NCI-H1105 (cell line): Measurements from ENCODE around the gene LGI4.
"Not testable (repeated sequence)": the region's sequence is repeated elsewhere in the genome, so short reads cannot be mapped to it uniquely, and the experiment has no call there.

Experiments
- DNase-seq: peaks from one replicate; lab custom pipeline; 2025; lab: John Stamatoyannopoulos, UW

The LGI4 gene

DNA sequence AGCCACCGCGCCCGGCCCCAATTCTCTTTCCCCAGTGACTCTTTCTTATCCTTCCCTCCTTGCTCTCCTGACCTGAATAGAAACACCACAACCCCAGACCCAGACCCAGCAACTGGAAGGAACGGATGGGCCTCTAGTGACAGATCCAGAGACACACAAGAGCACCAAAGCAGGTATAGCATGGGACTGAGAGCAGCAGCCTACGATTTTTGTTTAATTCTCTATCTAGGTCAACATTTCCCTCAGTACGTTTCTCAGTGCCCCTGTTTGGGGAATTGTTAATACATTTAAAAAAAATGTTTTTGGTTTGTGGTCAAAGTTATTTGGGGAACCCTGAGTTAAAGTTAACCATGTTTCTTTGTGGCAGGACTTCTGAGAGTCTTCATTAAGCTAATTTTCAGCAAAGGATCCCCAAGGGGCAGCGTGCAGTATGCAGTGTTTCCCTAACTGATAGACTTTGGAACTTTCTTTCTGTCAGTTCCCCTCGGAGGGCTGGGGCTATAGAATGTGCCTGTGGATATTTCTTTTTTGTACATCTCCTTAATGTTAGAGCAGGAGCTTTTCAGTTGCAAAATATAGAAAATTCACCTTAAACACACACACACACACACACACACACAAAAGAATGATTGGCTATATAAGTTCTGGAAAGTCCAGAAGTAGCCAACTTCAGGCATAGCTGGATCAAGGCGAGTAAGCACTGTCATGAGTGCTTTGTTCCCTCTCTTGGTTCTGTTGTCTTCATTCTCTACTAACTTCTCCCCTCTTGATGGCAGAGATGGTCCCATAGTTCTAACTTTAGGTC lies 26.0 kb upstream of the LGI4 start:
- no peak for DNase-seq

DNA sequence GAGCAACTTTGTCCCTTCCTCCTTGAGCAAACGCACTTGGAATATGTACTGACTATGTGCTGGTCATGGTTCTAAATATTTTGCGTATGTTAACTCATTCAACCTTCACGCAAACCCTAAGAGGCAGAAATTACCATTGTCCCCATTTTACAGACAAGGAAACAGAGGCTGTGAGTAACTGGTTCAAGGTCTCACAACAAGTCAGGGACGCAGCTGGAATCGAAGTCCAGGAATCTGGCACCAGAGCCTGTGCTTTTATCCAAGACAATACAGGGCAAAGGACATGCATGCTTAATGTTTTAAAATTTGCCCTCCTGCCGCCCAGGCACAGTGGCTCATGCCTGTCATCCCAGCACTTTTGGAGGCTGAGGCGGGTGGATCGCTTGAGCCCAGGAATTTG lies 24.7 kb upstream of the LGI4 start:
- no peak for DNase-seq

DNA sequence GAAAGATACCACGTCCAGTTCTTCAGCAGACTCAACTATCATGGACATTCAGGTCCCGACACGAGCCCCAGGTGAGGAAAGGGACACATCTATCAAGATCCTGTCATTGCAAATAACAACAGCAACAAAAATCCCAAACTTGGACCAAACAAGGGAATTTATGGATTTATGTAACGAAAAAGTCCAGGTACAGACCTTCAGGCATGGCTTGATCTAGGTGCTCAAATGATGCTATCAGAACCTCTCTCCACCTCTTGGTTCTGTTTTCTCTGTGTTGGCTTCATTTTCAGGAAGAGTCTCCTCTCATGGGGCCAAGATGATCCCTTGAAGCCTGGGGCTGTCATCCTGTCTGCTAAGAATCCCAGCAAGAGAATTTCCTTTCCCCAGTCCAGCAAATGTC lies 22.6 kb upstream of the LGI4 start:
- no peak for DNase-seq

DNA sequence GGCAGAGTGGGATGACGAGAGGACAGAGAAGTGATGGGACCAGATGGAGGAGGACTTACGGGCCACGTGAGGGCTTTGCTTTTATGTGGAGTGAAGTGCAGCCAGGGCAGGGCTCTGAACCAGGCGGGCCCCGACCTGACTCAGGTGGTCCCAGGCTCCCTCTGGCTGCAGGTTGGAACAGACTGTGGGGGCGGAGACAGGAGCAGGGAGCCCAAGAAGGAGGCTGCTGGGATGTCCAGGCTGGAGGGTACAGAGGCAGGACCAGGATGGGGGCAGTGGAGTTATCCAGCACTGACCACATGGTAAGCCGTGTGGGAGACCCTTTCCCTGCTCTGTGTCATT lies 21.8 kb upstream of the LGI4 start:
- DNase-seq: no peak

DNA sequence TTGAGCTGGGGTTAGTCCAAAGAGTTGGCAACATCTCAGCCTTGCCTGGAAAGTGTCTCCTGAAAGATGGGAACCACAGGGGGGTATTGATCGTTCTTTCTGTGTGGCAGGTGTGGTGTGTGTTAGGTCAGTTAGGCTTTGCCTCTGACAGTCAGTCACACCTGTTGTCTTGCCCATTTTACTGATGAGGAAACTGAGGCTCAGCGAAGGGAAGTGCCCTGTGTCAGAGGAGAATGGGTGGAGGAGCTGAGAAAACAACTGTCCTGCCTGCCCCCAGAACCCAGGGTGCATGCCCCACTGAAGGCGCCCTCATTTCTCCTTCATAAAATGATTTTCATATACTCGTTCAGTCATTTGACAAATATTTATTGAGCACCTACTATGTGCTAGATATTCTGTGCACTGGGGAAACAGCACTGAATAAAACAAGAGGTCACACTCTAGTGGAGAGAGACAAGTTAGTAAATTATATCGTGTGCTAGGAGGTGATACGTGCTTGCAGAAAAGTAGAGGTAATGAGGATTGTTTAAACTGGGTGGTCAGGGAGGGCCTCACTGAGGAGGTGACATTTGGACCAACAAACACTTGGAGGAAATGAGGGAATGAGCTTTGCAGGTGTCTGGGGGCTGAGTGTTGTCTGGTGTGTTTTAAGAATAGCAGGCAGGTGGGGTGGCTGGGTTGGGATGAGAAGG lies 21.3 kb upstream of the LGI4 start:
- no peak for DNase-seq

DNA sequence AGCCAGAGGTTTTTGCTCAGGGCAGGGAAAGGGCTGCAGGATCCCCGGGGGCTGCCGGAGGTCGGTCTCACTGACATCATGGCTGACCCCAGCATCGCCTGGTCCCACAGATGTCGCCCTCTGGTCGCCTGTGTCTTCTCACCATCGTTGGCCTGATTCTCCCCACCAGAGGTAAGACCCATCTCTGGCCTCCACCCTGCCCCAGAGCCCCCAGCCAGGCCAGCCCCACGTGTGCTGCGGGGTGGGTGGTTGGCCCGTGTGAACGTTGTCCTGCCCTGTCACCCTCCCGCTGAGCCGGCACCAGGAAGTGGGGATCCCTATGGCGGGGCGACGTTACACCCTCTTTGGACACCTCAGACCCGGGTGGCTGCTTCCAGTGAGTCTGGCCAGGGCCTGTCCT lies 20.6 kb upstream of the LGI4 start:
- DNase-seq: no peak

DNA sequence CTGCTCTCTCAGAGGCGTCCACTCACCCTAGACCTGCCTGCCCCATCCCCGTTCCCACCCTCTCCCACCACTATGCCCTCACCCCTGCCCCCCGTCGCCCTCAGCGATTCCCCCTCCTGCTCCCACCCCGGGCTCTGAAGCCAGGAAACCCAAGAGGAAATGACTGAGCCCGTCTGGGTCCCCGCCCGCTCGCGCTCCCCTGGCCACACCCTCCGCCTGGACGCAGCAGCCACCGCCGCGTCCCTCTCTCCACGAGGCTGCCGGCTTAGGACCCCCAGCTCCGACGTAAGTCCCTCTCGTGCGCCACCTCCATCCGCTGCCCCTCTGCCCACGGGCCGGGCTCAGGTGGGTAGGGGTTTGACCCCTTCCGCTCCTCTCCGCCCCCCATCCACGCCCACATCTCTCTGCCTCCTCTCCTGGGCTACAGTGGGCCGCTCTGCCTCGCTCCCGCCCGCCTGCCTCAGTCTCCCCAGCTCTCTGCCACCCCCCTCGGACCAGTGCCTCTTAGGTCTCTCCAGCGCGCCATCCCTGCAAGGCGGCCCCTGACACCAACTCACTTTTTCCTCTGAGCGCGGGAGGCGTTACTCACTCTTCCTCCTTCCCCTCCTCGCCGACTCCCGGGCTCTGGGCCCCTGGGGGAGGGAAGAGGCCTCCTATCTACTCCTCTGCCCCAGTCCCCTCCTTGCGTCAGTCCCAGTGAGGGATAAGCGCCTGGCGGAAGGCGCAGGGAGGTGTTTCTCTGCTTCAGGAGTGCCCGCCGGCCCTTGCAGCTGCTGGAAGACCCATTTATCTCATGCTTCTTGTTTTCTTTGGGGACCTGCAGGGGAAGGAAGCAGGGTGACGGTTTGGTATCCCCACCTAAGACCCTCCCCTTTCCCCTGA lies 19.9 kb upstream of the LGI4 start, which contains the start of gene FXYD5:
Gene FXYD5 (plus strand): TSS at position 211 of the 882 bp plus-strand sequence. CDS start 816 bp downstream, outside the sequence.
- peak; percentile 23 for DNase-seq

DNA sequence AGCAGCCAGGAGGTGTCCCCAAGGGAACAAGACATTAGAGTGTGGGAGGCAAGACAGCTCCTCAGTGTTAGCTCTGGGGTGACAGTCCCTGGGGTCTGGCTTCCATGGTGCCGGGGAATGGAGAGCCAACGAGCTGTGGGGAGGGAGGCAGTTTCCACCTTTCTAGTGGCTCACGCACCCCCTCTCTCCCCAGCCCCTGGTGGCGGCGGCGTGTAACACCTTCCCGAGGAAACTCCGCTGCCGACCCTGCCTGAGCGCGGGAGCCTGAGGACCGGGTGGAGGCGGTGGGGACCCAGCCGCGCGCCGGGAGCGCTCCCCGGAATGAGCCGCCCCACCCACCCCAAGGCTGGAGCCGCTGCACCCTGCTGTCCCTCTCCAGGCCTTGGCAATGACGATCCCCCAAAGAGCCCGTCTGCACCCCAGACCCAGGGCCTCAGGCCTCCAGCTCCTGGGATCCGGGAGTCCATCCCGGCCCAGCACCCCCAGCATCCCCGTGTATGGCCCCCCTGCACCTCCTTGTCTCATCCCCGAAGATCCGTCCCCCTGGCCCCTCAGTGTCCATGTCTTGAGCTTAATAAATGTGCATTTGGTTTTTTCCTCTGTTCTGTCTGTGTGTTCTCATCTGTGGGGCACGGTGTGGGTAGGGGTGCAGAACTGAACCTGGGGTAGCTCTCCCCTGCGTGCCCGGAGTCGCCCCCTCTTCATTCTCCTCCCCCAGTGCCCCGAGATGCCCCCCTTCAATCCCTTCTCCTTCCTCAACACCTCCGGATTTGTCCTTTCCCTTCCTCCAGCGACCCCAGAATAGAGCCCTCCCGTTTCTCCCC lies 19.1 kb upstream of the LGI4 start:
- peak; percentile 15 for DNase-seq

DNA sequence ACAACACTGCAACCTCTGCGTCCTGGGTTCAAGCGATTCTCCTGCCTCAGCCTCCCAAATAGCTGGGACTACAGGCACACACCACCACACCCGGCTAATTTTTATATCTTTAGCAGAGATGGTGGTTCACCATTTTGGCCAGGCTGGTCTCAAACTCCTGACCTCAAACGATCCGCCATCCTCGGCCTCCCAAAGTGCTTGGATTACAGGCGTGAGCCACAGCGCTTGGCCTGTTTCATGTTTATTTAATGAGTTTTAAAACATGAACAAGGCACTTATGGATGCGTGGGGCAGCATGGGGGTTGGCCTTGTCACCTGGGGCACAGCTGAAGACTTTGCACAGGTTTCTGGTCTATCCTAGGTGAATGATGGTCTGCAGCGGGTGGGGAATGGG lies 18.3 kb upstream of the LGI4 start:
- DNase-seq: not testable (repeated sequence)

DNA sequence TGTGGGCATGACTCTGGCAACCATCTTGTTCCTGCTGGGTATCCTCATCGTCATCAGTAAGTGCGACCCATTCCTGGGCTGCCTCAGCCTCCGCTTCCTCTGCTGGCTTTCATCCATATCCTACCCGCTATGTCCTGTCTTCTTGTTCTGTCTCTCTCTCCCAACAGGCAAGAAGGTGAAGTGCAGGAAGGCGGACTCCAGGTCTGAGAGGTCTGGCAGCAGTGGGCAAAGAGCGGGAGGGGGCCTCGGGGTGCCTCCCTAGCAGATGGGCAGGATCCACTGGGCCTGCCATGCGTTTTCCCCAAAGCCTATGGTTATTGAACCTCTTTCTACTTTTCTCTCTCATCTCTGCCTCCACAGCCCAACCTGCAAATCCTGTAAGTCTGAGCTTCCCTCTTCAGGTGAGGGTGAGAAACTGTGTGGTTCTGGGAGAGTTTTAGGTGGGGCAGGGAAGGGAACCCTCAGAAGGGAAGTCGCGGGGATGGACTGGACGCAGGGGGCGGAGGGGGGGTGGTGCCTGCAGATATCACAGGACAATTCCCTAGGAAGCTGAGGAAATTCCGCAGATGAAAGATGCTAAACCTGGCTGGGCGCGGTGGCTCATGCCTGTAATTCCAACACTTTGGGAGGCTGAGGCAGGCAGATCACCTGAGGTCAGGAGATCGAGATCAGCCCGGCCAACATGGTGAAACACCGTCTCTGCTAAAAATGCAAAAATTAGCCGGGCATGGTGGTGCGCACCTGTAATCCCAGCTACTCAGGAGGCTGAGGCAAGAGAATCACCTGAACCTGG lies 16.6 kb upstream of the LGI4 start:
- no peak for DNase-seq

DNA sequence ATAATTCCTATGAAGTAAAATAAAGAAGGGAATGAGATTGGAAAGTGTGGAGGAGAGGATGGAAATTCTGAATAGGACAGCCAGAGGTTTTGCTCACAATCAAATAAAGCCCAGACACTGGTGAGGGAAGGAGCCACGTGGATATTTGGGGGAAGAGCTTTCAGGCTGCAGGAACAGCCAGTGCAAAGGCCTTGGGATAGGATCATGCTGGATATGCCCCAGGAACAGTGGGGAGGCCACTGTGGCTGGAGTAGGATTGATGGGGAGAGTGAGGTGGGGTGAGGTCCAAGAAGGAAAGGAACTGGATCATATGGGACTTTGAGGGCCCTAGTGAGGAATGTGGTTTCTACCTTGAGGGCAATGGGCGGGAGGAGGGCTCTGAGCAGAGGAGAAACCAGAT lies 15.6 kb upstream of the LGI4 start:
- no peak for DNase-seq

DNA sequence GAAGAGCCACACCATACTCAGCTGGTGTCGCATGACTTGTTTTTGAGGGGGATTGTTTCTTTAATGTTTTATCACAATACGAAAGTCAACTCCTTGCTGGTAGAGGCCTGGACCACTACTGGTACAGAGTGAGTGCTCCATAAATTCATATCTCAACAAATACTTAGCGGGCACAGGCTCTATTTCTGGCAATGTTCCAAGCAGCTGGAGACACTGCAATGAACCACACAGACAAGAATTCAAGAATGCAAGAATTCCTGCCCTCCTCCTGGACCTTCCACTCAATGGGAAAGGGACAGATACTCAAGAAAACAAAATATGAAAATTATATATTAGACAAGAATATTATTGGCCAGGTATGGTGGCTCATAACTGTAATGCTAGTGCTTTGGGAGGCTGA lies 14.6 kb upstream of the LGI4 start:
- no peak for DNase-seq

DNA sequence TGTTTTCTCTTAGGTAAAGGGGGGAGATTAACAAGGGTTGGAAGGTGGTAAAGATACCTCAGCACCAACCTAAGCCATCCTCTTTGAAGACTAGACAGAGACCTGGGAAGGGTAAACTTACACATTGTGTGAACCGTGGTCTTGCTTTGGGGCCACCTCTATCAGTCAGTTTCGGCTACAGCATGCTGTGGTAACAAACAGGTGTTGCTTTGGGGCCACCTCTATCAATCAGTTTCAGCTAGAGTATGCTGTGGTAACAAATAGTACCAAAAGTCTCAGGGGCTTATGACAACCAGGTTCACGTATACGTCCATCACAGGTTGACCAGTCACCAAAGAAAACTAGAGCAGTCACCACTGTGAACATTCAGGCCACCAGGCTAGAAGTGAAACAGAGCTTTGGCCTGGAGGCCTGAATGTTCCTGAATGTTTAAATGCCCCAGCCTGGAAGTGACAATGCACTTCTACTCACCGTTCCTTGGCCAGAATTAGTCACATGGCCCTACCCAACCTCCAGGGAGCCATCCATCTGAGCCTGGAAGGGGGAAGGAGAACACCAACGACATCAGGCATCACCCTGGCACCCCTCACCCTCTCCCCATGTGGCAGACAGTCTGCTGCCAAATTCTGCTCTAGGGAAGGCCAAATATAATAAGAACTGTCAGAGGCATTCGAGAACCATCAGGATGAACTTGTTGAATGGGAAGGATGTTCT lies 12.0 kb upstream of the LGI4 start:
- no peak for DNase-seq

DNA sequence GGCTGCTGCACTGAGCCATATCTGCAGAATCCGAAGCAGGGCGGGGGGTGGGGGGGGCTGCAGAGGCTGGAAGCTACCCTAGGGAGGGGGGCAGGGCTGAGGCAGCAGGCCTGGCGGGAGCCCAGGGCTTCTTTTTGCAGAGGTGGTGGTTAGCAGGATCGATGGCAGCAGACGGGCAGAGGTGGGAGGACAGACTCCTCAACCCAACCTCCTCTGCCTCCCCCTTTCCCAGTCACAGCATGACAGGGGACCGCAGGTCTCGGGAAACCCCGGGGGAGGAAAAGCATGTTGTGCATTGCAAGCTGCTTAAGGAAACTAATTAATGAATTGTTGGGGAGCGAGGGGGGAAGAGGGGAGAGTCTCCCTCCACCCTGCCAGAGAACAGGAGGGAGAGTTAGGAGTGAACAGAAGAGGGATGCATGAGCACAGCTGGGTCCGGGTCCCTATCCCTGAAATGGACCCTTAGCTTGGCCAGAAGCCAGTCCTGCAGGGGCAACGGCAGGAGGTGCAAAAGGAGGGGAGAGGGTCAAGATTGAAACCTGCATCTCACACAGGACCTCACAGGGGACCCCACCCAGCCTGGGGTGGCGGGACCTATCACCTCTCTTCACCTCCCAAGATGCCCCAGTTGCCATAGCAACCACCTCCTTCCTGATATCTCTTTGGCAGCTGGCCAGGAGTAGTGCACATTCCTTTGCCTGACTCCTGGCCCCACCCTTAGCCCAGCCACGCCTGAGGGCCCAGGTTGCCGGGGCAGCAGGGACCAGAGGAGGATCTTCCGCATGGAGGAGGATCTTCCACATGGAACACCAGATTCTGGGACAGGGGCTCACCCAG lies 10.0 kb upstream of the LGI4 start:
- peak; percentile 56 for DNase-seq

DNA sequence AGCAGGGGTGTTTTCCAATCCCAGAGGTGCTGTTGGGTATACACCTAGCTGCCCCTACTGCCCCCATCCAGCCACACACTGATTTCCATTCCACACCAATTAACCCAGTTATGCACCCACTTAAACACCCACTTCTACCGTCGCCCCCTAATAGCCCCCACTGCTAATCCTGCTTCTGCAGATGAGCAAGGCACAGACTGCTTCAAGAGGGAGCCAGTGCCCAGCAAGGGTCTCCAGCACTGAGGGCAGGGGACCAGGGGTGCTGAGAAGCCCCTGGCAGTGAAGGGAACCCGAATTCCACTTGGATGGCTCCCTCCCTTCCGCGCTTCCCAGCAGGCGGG lies 9.4 kb upstream of the LGI4 start:
- no peak for DNase-seq

DNA sequence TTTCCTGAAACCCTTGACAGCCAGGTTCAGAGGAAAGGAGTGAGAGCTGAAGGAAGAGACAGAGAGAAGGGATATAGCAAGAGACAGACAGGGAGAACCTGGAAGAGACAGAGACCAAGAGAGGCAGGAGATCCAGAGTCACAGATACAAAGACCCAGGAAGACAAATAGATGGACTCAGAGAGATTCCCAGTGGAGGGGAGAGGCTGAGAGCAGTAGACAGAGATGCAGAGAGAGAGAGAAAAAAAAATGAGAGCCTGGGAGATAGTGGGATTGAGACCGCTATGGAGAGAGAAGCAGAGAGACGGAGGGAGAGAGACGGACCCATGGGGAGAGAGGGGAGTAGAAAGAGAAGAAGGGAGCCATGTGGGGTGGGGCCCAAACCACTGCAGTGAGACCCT lies 9.0 kb upstream of the LGI4 start:
- DNase-seq: no peak

DNA sequence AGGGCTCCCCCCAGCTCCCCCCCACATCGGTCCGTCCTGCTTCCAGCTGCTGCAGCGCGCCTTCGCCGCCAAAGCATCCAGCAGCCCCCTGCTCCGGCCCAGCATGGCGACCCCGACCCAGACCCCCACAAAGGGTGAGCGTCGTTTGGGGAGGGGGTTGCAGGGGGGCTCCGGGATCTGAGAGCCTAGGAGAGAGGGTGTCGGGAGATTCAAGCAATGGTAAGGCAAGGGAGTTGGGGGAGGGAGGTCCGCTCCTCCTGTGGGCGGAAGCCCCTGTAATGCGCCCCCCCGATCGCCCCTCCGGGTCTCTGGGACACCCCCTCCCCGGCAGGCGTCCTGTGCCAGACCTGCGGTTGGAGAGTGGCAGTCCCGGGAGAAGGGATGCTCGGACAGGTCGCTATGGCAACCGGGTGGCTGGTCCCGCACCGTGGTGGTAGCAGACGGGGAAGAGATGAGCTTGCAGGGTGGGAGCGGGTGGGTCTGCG lies 8.4 kb upstream of the LGI4 start, which contains the start of gene FXYD7:
Gene FXYD7 (plus strand): TSS at position 25 of the 485 bp plus-strand sequence. CDS start 79 bp downstream, at position 104.
- peak; percentile 3 for DNase-seq

DNA sequence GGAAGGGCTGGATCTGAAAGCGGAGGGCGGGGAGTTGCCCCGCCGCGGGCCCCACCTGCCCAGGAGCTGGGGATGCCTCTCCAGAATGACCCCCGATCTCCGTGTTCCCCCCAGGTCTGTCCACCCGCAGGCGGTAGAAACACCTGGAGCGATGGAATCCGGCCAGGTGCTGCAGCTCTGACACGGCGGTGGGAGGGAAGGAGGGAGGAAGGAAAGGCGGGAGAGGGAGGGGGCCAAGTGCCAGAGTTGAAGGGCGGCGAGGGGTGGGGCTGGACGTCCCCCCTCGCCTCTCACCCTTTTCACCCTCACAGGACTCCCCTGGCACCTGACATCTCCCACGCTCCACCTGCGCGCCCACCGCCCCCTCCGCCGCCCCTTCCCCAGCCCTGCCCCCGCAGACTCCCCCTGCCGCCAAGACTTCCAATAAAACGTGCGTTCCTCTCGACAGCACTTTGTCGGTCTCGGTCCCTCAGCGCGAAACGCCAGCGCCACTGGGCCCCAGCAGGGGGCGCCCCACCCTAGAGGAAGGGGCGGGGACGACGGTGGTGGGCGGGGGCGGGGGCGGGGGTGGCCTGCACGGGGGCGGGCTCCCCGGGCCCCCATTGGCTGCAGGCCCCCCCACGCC lies 7.9 kb upstream of the LGI4 start:
- peak; percentile 62 for DNase-seq
